Measurements from ENCODE around the gene ERC1.

- no peak for TF ChIP-seq POLR2A (IDR thresholded peaks at IDR 0.05; ENCODE audit: low read length)
- TF ChIP-seq CTCF (IDR thresholded peaks at IDR 0.05), result no peak
- no peak for TF ChIP-seq EP300 (IDR thresholded peaks at IDR 0.05)
- no peak for TF ChIP-seq CEBPB (IDR thresholded peaks at IDR 0.05)
- TF ChIP-seq SREBF2 (IDR thresholded peaks at IDR 0.05), result no peak
- TF ChIP-seq RAD21 (conservative IDR thresholded peaks at IDR 0.05 in 1 of 2, IDR thresholded peaks at IDR 0.05 in 1 of 2), result no peak
- no peak for TF ChIP-seq EHMT2 (IDR thresholded peaks at IDR 0.05; ENCODE audit: low read depth)
- TF ChIP-seq MAZ (IDR thresholded peaks at IDR 0.05; ENCODE audit: borderline replicate concordance, low read depth, low read length), result no peak
- no peak for TF ChIP-seq TP53 (CRISPR knock-in tag; IDR thresholded peaks at IDR 0.05)
- TF ChIP-seq NFE2L2 (conservative IDR thresholded peaks at IDR 0.05; ENCODE audit: low read length), result no peak
Measured at GRCh38 chr12:1373901-1374735, 383.1 kb downstream of the ERC1 start.
